Effector memory CD4-positive, alpha-beta T cell (primary cell): ENCODE measurements around the gene NIBAN1.
"Not testable (repeated sequence)": the region's sequence is repeated elsewhere in the genome, so short reads cannot be mapped to it uniquely, and the experiment has no call there.

Source experiments
- DNase-seq, 3 donors: peaks; one replicate each; pipeline ENCODE4 v3.0.0-alpha.2; 2020
- H3K27ac ChIP-seq: 2 replicates; pipeline ENCODE4 v1.7.0; 2013; ENCODE audit warnings: mild to moderate bottlenecking, low read length, moderate library complexity; ENCODE audit not compliant: insufficient read depth, poor library complexity, severe bottlenecking
- H3K27me3 ChIP-seq: replicated peaks from 2 replicates; pipeline ENCODE4 v1.7.0; 2013; ENCODE audit warnings: mild to moderate bottlenecking, low read length; ENCODE audit not compliant: insufficient read depth, control insufficient read depth, poor library complexity, severe bottlenecking
- H3K36me3 ChIP-seq: 2 replicates; pipeline ENCODE4 v1.7.0; 2013; ENCODE audit warnings: mild to moderate bottlenecking, low read length, moderate library complexity; ENCODE audit not compliant: control insufficient read depth, insufficient read depth
- H3K4me1 ChIP-seq: 2 replicates; pipeline ENCODE4 v1.7.0; 2013; ENCODE audit warnings: low read length, mild to moderate bottlenecking; ENCODE audit not compliant: control insufficient read depth, insufficient read depth, poor library complexity, severe bottlenecking
- H3K4me3 ChIP-seq: 2 replicates; pipeline ENCODE4 v1.7.0; 2013; ENCODE audit warnings: low read length, low read depth, mild to moderate bottlenecking; ENCODE audit not compliant: insufficient read depth, poor library complexity, severe bottlenecking
- H3K9me3 ChIP-seq: 2 replicates; pipeline ENCODE4 v1.7.0; 2013; ENCODE audit warnings: mild to moderate bottlenecking, low read length, moderate library complexity; ENCODE audit not compliant: control insufficient read depth

The NIBAN1 gene

DNA sequence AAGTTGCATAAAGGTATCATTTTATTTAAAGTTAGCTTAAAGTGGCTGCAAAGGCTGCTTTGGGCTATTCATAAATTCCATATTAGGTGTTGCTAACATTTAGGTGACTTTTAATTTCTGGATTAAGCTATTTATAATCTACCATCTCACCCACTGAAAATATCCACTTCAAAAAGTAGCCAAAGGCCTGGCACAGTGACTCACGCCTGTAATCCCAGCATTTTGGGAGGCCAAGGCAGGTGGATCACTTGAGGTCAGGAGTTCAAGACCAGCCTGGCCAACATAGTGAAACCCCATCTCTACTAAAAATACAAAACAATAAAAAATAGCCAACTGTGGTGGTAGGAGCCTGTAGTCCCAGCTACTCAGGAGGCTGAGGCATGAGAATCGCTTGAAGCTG lies 16.4 kb downstream of the NIBAN1 start:
- H3K27ac ChIP-seq, H3K4me3 ChIP-seq, DNase-seq, H3K36me3 ChIP-seq, H3K4me1 ChIP-seq, H3K27me3 ChIP-seq, H3K9me3 ChIP-seq: not testable (repeated sequence)

DNA sequence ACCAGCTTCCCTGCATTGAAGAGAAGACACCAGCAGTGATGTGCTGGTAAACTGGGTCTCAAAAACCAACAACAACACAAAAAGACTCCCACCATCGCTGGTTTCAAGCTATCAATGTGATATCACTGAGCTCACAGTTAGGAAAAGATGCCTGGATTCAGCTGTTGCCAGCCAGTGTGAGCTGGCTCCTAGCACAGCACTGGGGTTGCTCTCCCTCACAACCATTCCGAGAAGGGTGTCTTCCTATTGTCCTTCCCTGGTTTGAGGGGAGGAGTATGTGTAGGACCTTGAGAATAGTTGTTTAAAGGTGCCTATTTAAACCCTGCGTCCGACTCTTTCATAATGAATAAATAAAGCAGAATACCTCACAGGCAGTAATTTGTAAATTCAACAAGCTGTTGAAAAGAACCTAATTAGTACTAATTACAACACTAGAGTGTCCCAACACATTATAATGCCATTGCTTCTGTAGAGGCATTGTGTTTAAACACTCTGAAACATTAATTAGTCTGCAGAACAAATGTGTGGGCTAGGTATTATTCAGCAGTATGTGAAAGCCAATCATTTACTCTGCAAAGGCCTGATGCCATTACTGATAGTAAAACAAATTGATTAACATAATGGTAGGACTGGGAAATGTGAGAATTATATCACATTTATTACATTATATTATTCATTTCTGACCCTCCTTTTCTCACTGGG lies 17.2 kb downstream of the NIBAN1 start:
- H3K36me3 ChIP-seq, result no peaks in the 10 kb centered on the region
- no peak overlapping the region for H3K4me3 ChIP-seq
- H3K27ac ChIP-seq, result no peak overlapping the region
- no peak for DNase-seq
- peaks cover 6% of the 10 kb centered on the region for H3K4me1 ChIP-seq
- H3K27me3 ChIP-seq, result no peaks in the 10 kb centered on the region
- no peaks in the 10 kb centered on the region for H3K9me3 ChIP-seq

DNA sequence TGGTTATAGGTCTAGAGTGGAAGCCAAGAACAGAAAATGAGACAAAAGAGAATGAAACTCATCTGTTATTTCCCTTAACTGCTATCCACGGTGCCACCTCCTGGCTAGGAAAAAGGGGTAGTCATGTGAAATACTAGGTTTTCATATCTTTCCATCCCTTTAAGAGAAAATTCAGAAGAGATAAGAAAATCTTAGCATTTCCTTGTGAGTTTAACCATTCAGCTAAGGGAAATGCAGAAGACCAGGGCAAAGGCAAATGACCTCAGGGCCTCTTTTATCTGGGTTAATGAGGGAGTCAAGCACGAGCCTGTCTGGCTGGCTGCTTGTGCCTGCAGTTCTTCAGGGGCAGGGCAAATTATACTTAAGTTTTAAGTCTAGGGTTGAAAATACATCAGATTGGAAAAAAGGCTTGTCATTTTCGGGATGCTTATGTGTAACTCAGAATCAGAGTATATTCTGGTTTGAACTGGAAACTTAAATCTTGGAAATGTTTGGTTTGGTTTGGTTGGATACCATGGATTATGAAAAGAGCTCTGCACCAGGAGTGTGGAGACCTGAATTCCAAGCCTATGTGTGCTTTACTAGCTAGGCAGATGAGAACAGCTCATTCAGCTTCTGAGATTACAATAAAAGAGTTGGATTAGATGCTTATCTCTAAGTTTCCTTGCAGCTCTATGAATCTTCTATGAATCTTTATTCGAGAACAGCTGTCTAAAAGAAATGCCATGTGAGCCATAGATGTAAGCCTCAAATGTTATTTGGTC lies 19.9 kb downstream of the NIBAN1 start:
- Histone ChIP-seq H3K27me3 (no peaks in the 10 kb centered on the region), H3K9me3 (no peaks in the 10 kb centered on the region), H3K27ac (no peak overlapping the region), H3K4me1 (peaks cover 6% of the 10 kb centered on the region), H3K36me3 (no peaks in the 10 kb centered on the region), H3K4me3 (no peak overlapping the region)
- no peak for DNase-seq

DNA sequence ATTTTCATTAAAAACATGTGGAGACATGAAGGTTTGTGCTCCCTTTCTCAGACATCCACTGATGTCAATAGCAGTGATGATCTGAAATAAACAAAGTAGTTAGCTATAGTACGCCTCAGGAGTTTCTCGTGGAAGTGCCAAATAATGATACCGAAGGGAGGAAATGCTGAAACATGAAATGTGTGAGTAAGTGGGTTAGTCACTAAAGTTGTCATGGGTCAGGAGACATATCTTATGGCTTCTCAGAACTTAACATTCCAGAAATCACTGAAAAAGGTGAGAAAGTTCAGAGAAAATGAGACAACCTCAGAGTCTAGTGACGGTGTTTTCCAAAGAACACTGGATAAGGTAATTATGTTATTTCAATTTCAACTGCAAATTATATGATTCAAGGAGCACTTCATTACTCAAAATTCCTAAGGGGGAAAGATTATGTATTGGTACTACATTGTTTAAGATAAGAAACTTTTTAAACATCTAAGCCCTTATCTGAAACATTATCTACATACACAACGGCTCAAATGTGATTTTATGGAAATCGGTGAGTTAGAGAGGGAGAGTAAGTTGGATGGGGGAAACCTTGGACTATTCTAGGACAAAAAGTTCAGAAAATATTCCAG lies 20.6 kb downstream of the NIBAN1 start:
- Histone ChIP-seq H3K36me3 (no peaks in the 10 kb centered on the region), H3K4me3 (no peak overlapping the region), H3K9me3 (no peaks in the 10 kb centered on the region), H3K27me3 (no peaks in the 10 kb centered on the region), H3K4me1 (peaks cover 6% of the 10 kb centered on the region), H3K27ac (no peak overlapping the region)
- no peak for DNase-seq

DNA sequence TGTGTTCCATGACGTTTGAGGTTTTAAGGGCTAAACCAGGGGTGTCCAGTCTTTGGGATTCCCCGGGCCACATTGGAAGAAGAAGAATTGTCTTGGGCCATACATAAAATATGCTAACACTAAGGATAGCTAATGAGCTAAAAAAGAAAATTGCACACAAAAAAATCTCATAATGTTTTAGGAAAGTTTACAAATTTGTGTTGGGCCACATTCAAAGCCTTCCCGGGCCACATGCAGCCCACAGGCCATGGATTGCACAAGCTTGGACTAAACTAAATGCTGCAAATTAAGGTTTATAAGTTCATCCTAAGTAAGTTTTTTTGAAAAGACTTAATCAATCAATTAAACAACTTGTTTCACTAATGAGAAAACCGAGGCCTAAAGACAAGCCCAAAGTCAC lies 21.9 kb downstream of the NIBAN1 start:
- no peaks in the 10 kb centered on the region for H3K27me3 ChIP-seq
- H3K4me1 ChIP-seq, result peaks cover 6% of the 10 kb centered on the region
- no peak for DNase-seq
- no peaks in the 10 kb centered on the region for H3K36me3 ChIP-seq
- H3K27ac ChIP-seq, result no peak overlapping the region
- no peak overlapping the region for H3K4me3 ChIP-seq
- H3K9me3 ChIP-seq, result no peaks in the 10 kb centered on the region

DNA sequence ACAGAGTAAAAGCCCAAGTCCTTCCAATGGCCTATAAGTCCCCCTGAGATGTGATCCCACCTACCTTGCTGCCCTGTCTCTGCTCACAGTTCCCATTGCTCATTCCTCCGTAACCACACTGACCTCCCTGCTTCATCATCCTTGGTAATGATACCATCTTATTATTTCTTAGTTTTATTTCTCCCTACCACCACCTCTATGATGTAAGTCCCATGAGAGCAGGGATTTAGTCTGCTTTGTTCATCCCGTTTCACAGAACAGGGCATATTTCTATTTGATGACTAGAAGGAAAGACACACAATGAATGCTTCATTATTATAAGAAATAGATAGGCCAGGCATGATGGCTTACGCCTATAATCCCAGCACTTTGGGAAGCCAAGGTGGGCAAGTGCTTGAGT lies 22.5 kb downstream of the NIBAN1 start:
- DNase-seq, result no peak
- H3K27ac ChIP-seq, result no peak overlapping the region
- H3K27me3 ChIP-seq, result no peaks in the 10 kb centered on the region
- peaks cover 6% of the 10 kb centered on the region for H3K4me1 ChIP-seq
- no peaks in the 10 kb centered on the region for H3K9me3 ChIP-seq
- H3K36me3 ChIP-seq, result no peaks in the 10 kb centered on the region
- H3K4me3 ChIP-seq, result no peak overlapping the region

DNA sequence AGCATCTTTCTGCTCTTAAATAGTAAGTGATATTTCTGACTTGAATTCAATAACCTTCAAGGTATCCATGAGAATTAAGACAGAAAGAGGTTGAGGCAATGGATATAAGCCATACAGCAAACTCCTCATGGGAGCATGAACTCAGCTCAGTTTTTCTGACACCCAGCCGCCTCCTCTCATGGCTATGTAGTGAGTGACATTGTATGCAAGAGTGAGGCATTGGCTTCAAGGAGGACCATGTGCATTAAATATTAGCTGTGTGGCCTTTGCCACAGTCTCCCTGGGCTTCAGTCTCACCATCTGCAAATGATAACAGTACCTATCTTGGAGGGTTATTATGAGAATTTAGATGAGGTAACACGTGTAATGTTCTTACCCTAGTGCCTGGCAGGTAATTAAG lies 23.4 kb downstream of the NIBAN1 start:
- H3K36me3 ChIP-seq, result no peaks in the 10 kb centered on the region
- H3K27ac ChIP-seq, result no peak overlapping the region
- H3K4me3 ChIP-seq, result no peak overlapping the region
- peaks cover 6% of the 10 kb centered on the region for H3K4me1 ChIP-seq
- no peak for DNase-seq
- H3K27me3 ChIP-seq, result no peaks in the 10 kb centered on the region
- no peaks in the 10 kb centered on the region for H3K9me3 ChIP-seq

DNA sequence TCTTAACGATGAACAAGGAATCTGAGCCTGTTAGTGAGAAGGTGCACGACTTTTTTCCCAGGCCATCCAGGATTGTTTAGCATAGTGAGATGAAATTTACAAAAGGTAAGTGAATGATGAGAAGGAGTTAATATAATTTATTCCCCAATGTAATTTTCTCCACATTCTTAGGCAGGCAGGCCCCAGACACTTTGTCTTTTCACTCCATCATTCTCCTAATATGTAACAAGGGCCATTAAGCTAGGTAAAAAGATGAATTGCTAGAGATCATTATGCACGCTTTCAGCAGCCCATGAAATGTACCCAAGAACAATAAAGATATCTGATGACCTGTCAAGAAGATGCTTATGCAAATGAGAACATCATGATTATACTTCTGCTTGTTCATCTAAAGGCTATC lies 24.1 kb downstream of the NIBAN1 start:
- Histone ChIP-seq H3K9me3 (no peaks in the 10 kb centered on the region), H3K36me3 (no peaks in the 10 kb centered on the region), H3K27ac (no peak overlapping the region), H3K4me3 (no peak overlapping the region), H3K4me1 (peaks cover 6% of the 10 kb centered on the region), H3K27me3 (no peaks in the 10 kb centered on the region)
- no peak for DNase-seq

DNA sequence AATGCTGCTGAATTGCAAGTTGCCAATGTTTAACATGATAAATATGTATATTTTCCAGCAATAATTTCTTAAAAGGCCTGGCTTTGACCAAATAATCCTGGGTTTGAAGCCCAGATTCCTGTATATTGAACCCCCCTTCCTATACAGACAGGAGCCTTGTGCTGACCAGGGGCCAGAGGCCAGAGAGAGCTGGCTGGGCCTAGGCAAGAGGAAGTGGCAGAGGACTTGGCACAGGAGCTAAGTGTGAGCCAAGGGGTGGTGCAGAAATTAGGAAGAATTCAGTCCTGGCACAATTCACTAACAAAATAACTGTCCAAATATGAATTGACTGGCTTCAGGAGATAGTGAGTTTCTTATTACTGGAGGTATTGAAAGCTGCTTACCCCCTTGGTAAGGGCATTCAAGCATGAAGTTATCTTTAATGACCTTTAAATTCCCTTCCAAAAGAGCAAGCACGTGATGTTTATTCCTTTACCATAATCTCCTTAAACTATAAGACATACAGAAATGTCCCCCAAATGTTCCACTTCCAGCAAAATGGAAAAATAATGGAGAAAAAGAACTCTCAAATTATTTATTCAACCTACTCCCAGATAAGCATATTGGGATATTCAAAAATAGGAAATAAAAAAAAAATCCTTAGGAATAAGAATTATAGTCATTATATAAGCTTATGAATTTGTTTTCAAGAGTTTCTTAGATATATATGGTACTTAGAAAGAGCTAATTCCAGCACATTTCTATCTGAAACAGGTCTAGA lies 26.6 kb downstream of the NIBAN1 start:
- no peaks in the 10 kb centered on the region for H3K27me3 ChIP-seq
- DNase-seq, result no peak
- no peaks in the 10 kb centered on the region for H3K9me3 ChIP-seq
- no peak overlapping the region for H3K4me3 ChIP-seq
- H3K27ac ChIP-seq, result no peak overlapping the region
- no peaks in the 10 kb centered on the region for H3K36me3 ChIP-seq
- no peaks in the 10 kb centered on the region for H3K4me1 ChIP-seq
